IMR-90 (cell line): ENCODE data around the gene ARHGEF10L. TPM values are rescaled to one million over a fixed set of nuclear protein-coding genes. Genes with fewer than 3 reads are reported as not detected.

ENCODE experiments used
- ATAC-seq: fragments of 200-7000 bp; cut with Tn5 transposase; 2 replicates; pipeline ENCODE4 v1.9.1; 2020; ENCODE audit warnings: low read depth, mild to moderate bottlenecking, moderate library complexity
- BruUV-seq: library from RNA; stranded (reverse); fragments of 400-500 nt; replicated peaks from 2 replicates; lab custom pipeline; 2021; lab: Mats Ljungman, UMichigan
- CTCF ChIA-PET: fragments of 300-600 bp; formaldehyde crosslinking; extraction: SDS; loops from one replicate; lab custom pipeline; 2021; ENCODE audit warnings: antibody characterized with exemption; lab: Yijun Ruan, JAX
- POLR2A ChIA-PET: fragments of 300-600 bp; sonication (Branson Sonifier 250); formaldehyde crosslinking; loops from one replicate; lab custom pipeline; 2022; ENCODE audit warnings: antibody characterized with exemption; ENCODE audit not compliant: unreplicated experiment; lab: Charles Lee
- DNase-seq: peaks from one replicate; pipeline ENCODE4 v3.0.0; 2013
- H2AFZ ChIP-seq: replicated peaks from 2 replicates; pipeline ENCODE3; 2013; ENCODE audit warnings: low read length, mild to moderate bottlenecking; ENCODE audit not compliant: poor library complexity
- H2AK5ac ChIP-seq: 2 replicates; pipeline ENCODE4 v1.6.1; 2013; ENCODE audit warnings: low read depth, low read length, inconsistent platforms
- H2AK9ac ChIP-seq: replicated peaks from 2 replicates; pipeline ENCODE3; 2013; ENCODE audit warnings: mild to moderate bottlenecking, low read depth, low read length, moderate library complexity; ENCODE audit not compliant: poor library complexity
- H2BK120ac ChIP-seq: 2 replicates; pipeline ENCODE4 v1.6.1; 2013; ENCODE audit warnings: low read depth, low read length, inconsistent platforms
- H2BK15ac ChIP-seq: 3 replicates; pipeline ENCODE4 v1.6.1; 2013; ENCODE audit warnings: low read depth, low read length, inconsistent platforms
- H2BK20ac ChIP-seq: 2 replicates; pipeline ENCODE4 v1.6.1; 2013; ENCODE audit warnings: low read depth, mild to moderate bottlenecking, inconsistent platforms, low read length, moderate library complexity
- H2BK5ac ChIP-seq: 2 replicates; pipeline ENCODE4 v1.6.1; 2013; ENCODE audit warnings: mild to moderate bottlenecking, low read depth, low read length, inconsistent platforms; ENCODE audit not compliant: poor library complexity, severe bottlenecking
- H3K14ac ChIP-seq: replicated peaks from 2 replicates; pipeline ENCODE4 v1.6.1; 2013; ENCODE audit warnings: low read depth, low read length, inconsistent platforms
- H3K18ac ChIP-seq: 2 replicates; pipeline ENCODE4 v1.6.1; 2013; ENCODE audit warnings: low read depth, low read length, control low read depth
- H3K23ac ChIP-seq: 2 replicates; pipeline ENCODE4 v1.6.1; 2013; ENCODE audit warnings: low read depth, low read length, inconsistent platforms
- H3K27ac ChIP-seq: 2 replicates; pipeline ENCODE4 v1.5.1; 2013; ENCODE audit warnings: mild to moderate bottlenecking, control low read depth, low read length; ENCODE audit not compliant: insufficient read depth
- H3K27me3 ChIP-seq: 2 replicates; pipeline ENCODE4 v1.6.1; 2013; ENCODE audit warnings: low read length; ENCODE audit not compliant: control insufficient read depth, insufficient read depth
- H3K36me3 ChIP-seq: 2 replicates; pipeline ENCODE4 v1.6.1; 2013; ENCODE audit warnings: low read length, mixed read lengths; ENCODE audit not compliant: control insufficient read depth, insufficient read depth
- H3K4ac ChIP-seq: 2 replicates; pipeline ENCODE4 v1.6.1; 2013; ENCODE audit warnings: low read depth, low read length, inconsistent platforms
- H3K4me1 ChIP-seq: 2 replicates; pipeline ENCODE4 v1.6.1; 2013; ENCODE audit warnings: low read length, mixed read lengths; ENCODE audit not compliant: control insufficient read depth, insufficient read depth
- H3K4me2 ChIP-seq: 2 replicates; pipeline ENCODE4 v1.6.1; 2013; ENCODE audit warnings: low read depth, mild to moderate bottlenecking, control low read depth, low read length, moderate library complexity
- H3K4me3 ChIP-seq: 2 replicates; pipeline ENCODE4 v1.5.1; 2013; ENCODE audit warnings: low read depth, mild to moderate bottlenecking, control low read depth, low read length, moderate library complexity; ENCODE audit not compliant: insufficient read depth
- H3K56ac ChIP-seq: 2 replicates; pipeline ENCODE4 v1.6.1; 2013; ENCODE audit warnings: low read length, inconsistent platforms; ENCODE audit not compliant: insufficient read depth; ENCODE audit errors: extremely low read depth
- H3K79me1 ChIP-seq, 2 experiments: 2 replicates each; pipeline ENCODE4 v1.6.1; 2013; ENCODE audit warnings: low read length in 2 of 2, inconsistent platforms in 1 of 2, low read depth in 1 of 2
- H3K9ac ChIP-seq: 2 replicates; pipeline ENCODE4 v1.6.1; 2013; ENCODE audit warnings: low read depth, low read length, control low read depth
- H3K9me1 ChIP-seq: 2 replicates; pipeline ENCODE4 v1.6.1; 2013; ENCODE audit warnings: low read length, inconsistent platforms; ENCODE audit not compliant: insufficient read depth
- H3K9me3 ChIP-seq: 2 replicates; pipeline ENCODE4 v1.6.1; 2013; ENCODE audit warnings: low read length; ENCODE audit not compliant: control insufficient read depth, insufficient read depth
- H4K20me1 ChIP-seq: 2 replicates; pipeline ENCODE4 v1.6.1; 2013; ENCODE audit warnings: low read length, inconsistent platforms; ENCODE audit not compliant: insufficient read depth
- H4K5ac ChIP-seq: 2 replicates; pipeline ENCODE4 v1.6.1; 2013; ENCODE audit warnings: mild to moderate bottlenecking, low read depth, low read length, control low read depth
- H4K8ac ChIP-seq, 2 experiments: 2 replicates each; pipeline ENCODE4 v1.6.1; 2013; ENCODE audit warnings: low read depth in 2 of 2, low read length in 2 of 2, control low read depth in 1 of 2, inconsistent platforms in 1 of 2
- H4K91ac ChIP-seq: 2 replicates; pipeline ENCODE4 v1.6.1; 2013; ENCODE audit warnings: low read depth, low read length, inconsistent platforms; ENCODE audit not compliant: insufficient read depth
- BHLHE40 ChIP-seq: fragments of 150-350 bp; IDR thresholded peaks from 2 replicates; pipeline ENCODE4 v1.6.1; 2016; ENCODE audit warnings: mild to moderate bottlenecking, low read depth, low read length
- CEBPB ChIP-seq: IDR thresholded peaks from 2 replicates; pipeline ENCODE4 v1.6.1; 2012; ENCODE audit warnings: low read depth, low read length, improper control_type of control experiment
- CHD1 ChIP-seq: IDR thresholded peaks from 2 replicates; pipeline ENCODE4 v1.6.1; 2012; ENCODE audit warnings: low read depth, low read length, improper control_type of control experiment
- FOS ChIP-seq: fragments of 150-350 bp; IDR thresholded peaks from 2 replicates; pipeline ENCODE4 v1.6.1; 2016; ENCODE audit warnings: low read depth, low read length
- MAFK ChIP-seq: IDR thresholded peaks from 2 replicates; pipeline ENCODE4 v1.6.1; 2012; ENCODE audit warnings: low read depth, low read length, improper control_type of control experiment
- MAZ ChIP-seq: IDR thresholded peaks from 2 replicates; pipeline ENCODE4 v1.6.1; 2012; ENCODE audit warnings: low read depth, mild to moderate bottlenecking, low read length, improper control_type of control experiment, moderate library complexity, borderline replicate concordance
- MXI1 ChIP-seq: IDR thresholded peaks from 2 replicates; pipeline ENCODE4 v1.6.1; 2012; ENCODE audit warnings: low read depth, mild to moderate bottlenecking, low read length, moderate library complexity, borderline replicate concordance
- NFE2L2 ChIP-seq: fragments of 150-350 bp; IDR thresholded peaks from 2 replicates; pipeline ENCODE4 v1.6.1; 2016; ENCODE audit warnings: low read depth, mild to moderate bottlenecking, low read length
- POLR2A ChIP-seq: IDR thresholded peaks from 2 replicates; pipeline ENCODE4 v1.6.1; 2012; ENCODE audit warnings: mild to moderate bottlenecking, low read depth, low read length
- RAD21 ChIP-seq: IDR thresholded peaks from 2 replicates; pipeline ENCODE4 v1.6.1; 2012; ENCODE audit warnings: low read length, improper control_type of control experiment
- RCOR1 ChIP-seq: IDR thresholded peaks from 2 replicates; pipeline ENCODE4 v1.6.1; 2012; ENCODE audit warnings: mild to moderate bottlenecking, low read length, improper control_type of control experiment; ENCODE audit not compliant: insufficient replicate concordance
- RFX5 ChIP-seq: IDR thresholded peaks from 2 replicates; pipeline ENCODE4 v1.8.0; 2012; ENCODE audit warnings: low read depth, mild to moderate bottlenecking, low read length, moderate library complexity
- SMC3 ChIP-seq: fragments of 150-350 bp; IDR thresholded peaks from 2 replicates; pipeline ENCODE4 v1.6.1; 2016; ENCODE audit warnings: low read depth, mild to moderate bottlenecking, antibody characterized with exemption, low read length, moderate library complexity
- dilution Hi-C: fragments of 300-500 bp; cut with HindIII; formaldehyde crosslinking; loops from one replicate; pipeline ENCODE4 v1.14.3; 2018; ENCODE audit warnings: low sequenced_read_pairs; ENCODE audit not compliant: unreplicated experiment
- in situ Hi-C: fragments of 300-500 bp; cut with MboI; formaldehyde crosslinking; loops from 3 replicates; pipeline ENCODE4 v1.14.3; 2019; ENCODE audit warnings: low sequenced_read_pairs, inconsistent platforms, mixed read lengths
- intact Hi-C: fragments of 100-400 bp; cut with micrococcal nuclease; formaldehyde crosslinking; loops from 2 replicates; pipeline ENCODE4 v1.10.0; 2022
- polyA plus RNA-seq, 3 experiments: library from polyadenylated mRNA; depleted of rRNA; stranded (reverse); fragments of >200 nt; gene quantifications; 2 replicates each; pipeline ENCODE4 v1.2.3, GENCODE V29; 2012; ENCODE audit warnings: low replicate concordance in 1 of 3
- total RNA-seq: library from RNA; depleted of rRNA; stranded (reverse); fragments of >200 nt; gene quantifications from 2 replicates; pipeline ENCODE4 v1.2.3, GENCODE V29; 2012
- TF ChIP-seq, protein P1 (sequence below): fragments of 150-350 bp; IDR thresholded peaks from 2 replicates; pipeline ENCODE4 v1.6.1; 2016; ENCODE audit warnings: low read depth, mild to moderate bottlenecking, low read length, moderate library complexity, borderline replicate concordance
- TF ChIP-seq, protein P2 (sequence below): fragments of 150-350 bp; IDR thresholded peaks from 2 replicates; pipeline ENCODE4 v1.6.1; 2017; ENCODE audit warnings: mild to moderate bottlenecking, antibody characterized with exemption, low read length, low read depth
- TF ChIP-seq, protein P3 (sequence below): conservative IDR thresholded peaks from 2 replicates; pipeline ENCODE4 v1.5.1; 2012; ENCODE audit warnings: mild to moderate bottlenecking, low read depth, low read length, improper control_type of control experiment

The ARHGEF10L gene
- total and polyA plus RNA-seq, 2 of the 4 experiments (the other 2 are of a cell fraction) = 4.8 to 12.4 TPM

DNA sequence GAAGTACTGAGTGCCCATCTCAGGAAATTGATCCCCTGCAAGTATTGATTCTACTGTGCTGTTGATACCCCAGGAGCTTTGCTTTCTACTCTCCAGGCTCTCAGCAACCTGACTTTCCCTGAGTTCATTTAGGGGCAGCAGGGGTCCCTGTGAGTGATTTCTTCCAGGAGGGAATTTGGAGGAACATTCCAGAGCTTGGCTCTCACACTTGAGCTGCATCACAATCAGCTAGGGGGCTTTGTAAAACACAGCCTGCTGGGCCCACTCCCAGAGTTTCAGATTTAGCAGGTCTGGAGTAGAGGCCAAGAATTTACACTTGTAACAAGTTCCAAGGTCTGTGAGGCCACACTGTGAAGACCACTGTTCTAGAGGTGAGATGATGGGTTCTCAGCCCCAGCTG is 199.6 kb downstream of the ARHGEF10L start:
- CTCF ChIA-PET = no interaction called here
- dilution Hi-C loops = no loop called here

More for the DNA sequence above, 199.6 kb downstream of the ARHGEF10L start:
- Histone ChIP-seq H3K36me3 (no peaks in the 10 kb centered on the region), H3K9me3 (no peaks in the 10 kb centered on the region), H3K56ac (no peak overlapping the region), H4K91ac (no peak overlapping the region), H2AK5ac (no peak overlapping the region), H3K79me1 (no peaks in the 10 kb centered on the region), H2AFZ (no peak overlapping the region), H3K23ac (no peak overlapping the region), H3K14ac (no peak overlapping the region), H2BK5ac (no peak overlapping the region), H2BK120ac (no peak overlapping the region), H3K4me2 (no peak overlapping the region), H3K18ac (no peak overlapping the region), H3K4me3 (no peak overlapping the region), H2BK20ac (no peak overlapping the region), H3K4ac (no peak overlapping the region), H3K27ac (no peak overlapping the region), H4K8ac (no peak overlapping the region), H3K9me1 (no peaks in the 10 kb centered on the region), H4K5ac (no peak overlapping the region), H2AK9ac (no peak overlapping the region), H4K20me1 (no peaks in the 10 kb centered on the region), H3K27me3 (peaks cover 35% of the 10 kb centered on the region), H2BK15ac (no peak overlapping the region), H3K4me1 (no peaks in the 10 kb centered on the region), H3K9ac (no peak overlapping the region)
- in situ Hi-C loops (no loop called here), intact Hi-C loops (no loop called here)
- TF ChIP-seq SMC3 (no peak), RFX5 (no peak), RCOR1 (no peak), FOS (no peak), NFE2L2 (no peak), BHLHE40 (no peak), RAD21 (no peak), MXI1 (no peak), CEBPB (no peak), MAFK (no peak), POLR2A (no peak), MAZ (no peak), CHD1 (no peak)
- TF ChIP-seq, protein P1, sequence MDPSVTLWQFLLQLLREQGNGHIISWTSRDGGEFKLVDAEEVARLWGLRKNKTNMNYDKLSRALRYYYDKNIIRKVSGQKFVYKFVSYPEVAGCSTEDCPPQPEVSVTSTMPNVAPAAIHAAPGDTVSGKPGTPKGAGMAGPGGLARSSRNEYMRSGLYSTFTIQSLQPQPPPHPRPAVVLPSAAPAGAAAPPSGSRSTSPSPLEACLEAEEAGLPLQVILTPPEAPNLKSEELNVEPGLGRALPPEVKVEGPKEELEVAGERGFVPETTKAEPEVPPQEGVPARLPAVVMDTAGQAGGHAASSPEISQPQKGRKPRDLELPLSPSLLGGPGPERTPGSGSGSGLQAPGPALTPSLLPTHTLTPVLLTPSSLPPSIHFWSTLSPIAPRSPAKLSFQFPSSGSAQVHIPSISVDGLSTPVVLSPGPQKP = no peak
- TF ChIP-seq, protein P2, sequence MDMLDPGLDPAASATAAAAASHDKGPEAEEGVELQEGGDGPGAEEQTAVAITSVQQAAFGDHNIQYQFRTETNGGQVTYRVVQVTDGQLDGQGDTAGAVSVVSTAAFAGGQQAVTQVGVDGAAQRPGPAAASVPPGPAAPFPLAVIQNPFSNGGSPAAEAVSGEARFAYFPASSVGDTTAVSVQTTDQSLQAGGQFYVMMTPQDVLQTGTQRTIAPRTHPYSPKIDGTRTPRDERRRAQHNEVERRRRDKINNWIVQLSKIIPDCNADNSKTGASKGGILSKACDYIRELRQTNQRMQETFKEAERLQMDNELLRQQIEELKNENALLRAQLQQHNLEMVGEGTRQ = no peak
- TF ChIP-seq, protein P3, sequence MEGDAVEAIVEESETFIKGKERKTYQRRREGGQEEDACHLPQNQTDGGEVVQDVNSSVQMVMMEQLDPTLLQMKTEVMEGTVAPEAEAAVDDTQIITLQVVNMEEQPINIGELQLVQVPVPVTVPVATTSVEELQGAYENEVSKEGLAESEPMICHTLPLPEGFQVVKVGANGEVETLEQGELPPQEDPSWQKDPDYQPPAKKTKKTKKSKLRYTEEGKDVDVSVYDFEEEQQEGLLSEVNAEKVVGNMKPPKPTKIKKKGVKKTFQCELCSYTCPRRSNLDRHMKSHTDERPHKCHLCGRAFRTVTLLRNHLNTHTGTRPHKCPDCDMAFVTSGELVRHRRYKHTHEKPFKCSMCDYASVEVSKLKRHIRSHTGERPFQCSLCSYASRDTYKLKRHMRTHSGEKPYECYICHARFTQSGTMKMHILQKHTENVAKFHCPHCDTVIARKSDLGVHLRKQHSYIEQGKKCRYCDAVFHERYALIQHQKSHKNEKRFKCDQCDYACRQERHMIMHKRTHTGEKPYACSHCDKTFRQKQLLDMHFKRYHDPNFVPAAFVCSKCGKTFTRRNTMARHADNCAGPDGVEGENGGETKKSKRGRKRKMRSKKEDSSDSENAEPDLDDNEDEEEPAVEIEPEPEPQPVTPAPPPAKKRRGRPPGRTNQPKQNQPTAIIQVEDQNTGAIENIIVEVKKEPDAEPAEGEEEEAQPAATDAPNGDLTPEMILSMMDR = no peak
- ATAC-seq = no peak
- BruUV-seq = no TSS peak
- DNase-seq = no peak
- POLR2A ChIA-PET = no interaction called here
